ENCODE measurements around the gene NPTN. TPM values are rescaled to one million over a fixed set of nuclear protein-coding genes. Genes with fewer than 3 reads are reported as not detected.

NPTN gene
- total RNA-seq, 1 experiment from 2014 or later, result 164 TPM

DNA sequence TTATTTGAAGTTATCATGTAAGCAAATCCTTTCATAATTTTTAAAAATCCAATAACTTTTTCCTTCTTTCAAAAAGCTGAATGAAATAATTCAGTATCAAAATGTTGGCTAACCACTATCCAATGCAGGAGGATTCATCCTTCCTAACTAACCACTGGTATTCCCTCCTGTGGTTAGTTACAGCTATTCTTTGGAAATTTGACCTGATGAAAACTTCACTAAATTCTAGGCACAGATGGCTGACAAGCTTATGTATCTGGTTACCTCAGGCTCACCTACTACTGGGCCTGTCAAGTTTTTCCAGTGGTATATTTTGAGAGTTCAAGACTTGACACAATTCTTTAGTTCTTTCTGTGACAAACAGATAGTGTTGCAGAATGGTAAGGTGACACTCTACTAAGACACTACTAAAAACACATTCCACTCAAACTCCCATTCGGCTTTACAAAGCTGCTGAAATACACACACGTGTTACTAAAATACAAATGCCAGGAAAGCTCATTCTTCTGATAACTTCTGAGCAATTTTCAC is 15.8 kb downstream of the NPTN start:
- Histone ChIP-seq H3K9ac (ENCODE audit: low read length) (no peak overlapping the region), H3K9me3 (ENCODE audit: low read length) (no peaks in the 10 kb centered on the region), H3F3A (ENCODE audit: low read length, unreplicated experiment) (no peaks in the 10 kb centered on the region), H3K9me2 (replicated peaks; ENCODE audit: low read length) (no peaks in the 10 kb centered on the region), H2AFZ (ENCODE audit: low read length) (no peak overlapping the region), H3K4me2 (ENCODE audit: low read length) (no peak overlapping the region), H4K20me1 (ENCODE audit: low read length) (peaks cover 60% of the 10 kb centered on the region), H3K27ac (ENCODE audit: low read length) (no peak overlapping the region), H3K36me3 (ENCODE audit: low read depth, low read length) (no peaks in the 10 kb centered on the region), H3K4me1 (ENCODE audit: insufficient read depth, low read length) (peaks cover 16% of the 10 kb centered on the region), H3K79me2 (ENCODE audit: low read length) (peaks cover 99% of the 10 kb centered on the region), H3K27me3 (ENCODE audit: low read length) (no peaks in the 10 kb centered on the region), H3K4me3 (ENCODE audit: low read length) (no peak overlapping the region)
- BruUV-seq (replicated peaks), result no TSS peak
- intact Hi-C loops (cut with micrococcal nuclease), result no loop called here
- POLR2A ChIA-PET (ENCODE audit: unreplicated experiment), result interaction anchor here (0.6 kb wide), 1 partner anchor 11 kb away, joined by 4 read pairs; no protein-coding TSS in a partner anchor
- DNase-seq, result no peak
- no peak for TF ChIP-seq EZH2phosphoT487 (IDR thresholded peaks at IDR 0.05; ENCODE audit: borderline replicate concordance, low read length)
- no peak for TF ChIP-seq EZH2 (IDR thresholded peaks at IDR 0.05; ENCODE audit: low read length, unreplicated experiment)
- TF ChIP-seq, protein P1, sequence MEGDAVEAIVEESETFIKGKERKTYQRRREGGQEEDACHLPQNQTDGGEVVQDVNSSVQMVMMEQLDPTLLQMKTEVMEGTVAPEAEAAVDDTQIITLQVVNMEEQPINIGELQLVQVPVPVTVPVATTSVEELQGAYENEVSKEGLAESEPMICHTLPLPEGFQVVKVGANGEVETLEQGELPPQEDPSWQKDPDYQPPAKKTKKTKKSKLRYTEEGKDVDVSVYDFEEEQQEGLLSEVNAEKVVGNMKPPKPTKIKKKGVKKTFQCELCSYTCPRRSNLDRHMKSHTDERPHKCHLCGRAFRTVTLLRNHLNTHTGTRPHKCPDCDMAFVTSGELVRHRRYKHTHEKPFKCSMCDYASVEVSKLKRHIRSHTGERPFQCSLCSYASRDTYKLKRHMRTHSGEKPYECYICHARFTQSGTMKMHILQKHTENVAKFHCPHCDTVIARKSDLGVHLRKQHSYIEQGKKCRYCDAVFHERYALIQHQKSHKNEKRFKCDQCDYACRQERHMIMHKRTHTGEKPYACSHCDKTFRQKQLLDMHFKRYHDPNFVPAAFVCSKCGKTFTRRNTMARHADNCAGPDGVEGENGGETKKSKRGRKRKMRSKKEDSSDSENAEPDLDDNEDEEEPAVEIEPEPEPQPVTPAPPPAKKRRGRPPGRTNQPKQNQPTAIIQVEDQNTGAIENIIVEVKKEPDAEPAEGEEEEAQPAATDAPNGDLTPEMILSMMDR (conservative IDR thresholded peaks at IDR 0.05; ENCODE audit: low read depth, low read length), result no peak
- CTCF ChIA-PET, result no interaction called here
- no peak for ATAC-seq

- intact Hi-C loops (cut with micrococcal nuclease), result no loop called here
- Histone ChIP-seq H2AFZ (ENCODE audit: low read length) (no peak overlapping the region), H3K27me3 (ENCODE audit: low read length) (no peaks in the 10 kb centered on the region), H3K4me1 (ENCODE audit: insufficient read depth, low read length) (no peaks in the 10 kb centered on the region), H3F3A (ENCODE audit: low read length, unreplicated experiment) (no peaks in the 10 kb centered on the region), H3K4me2 (ENCODE audit: low read length) (no peak overlapping the region), H4K20me1 (ENCODE audit: low read length) (peaks cover 46% of the 10 kb centered on the region), H3K9me3 (ENCODE audit: low read length) (no peaks in the 10 kb centered on the region), H3K4me3 (ENCODE audit: low read length) (no peak overlapping the region), H3K27ac (ENCODE audit: low read length) (no peak overlapping the region), H3K36me3 (ENCODE audit: low read depth, low read length) (peaks cover 5% of the 10 kb centered on the region; the same call in 1 of the 2 replicates), H3K9me2 (replicated peaks; ENCODE audit: low read length) (no peaks in the 10 kb centered on the region), H3K9ac (ENCODE audit: low read length) (no peak overlapping the region), H3K79me2 (ENCODE audit: low read length) (peaks cover 98% of the 10 kb centered on the region)
- ChIA-PET POLR2A (ENCODE audit: unreplicated experiment) (no interaction called here), CTCF (no interaction called here)
- TF ChIP-seq EZH2phosphoT487 (IDR thresholded peaks at IDR 0.05; ENCODE audit: borderline replicate concordance, low read length) (no peak), EZH2 (IDR thresholded peaks at IDR 0.05; ENCODE audit: low read length, unreplicated experiment) (no peak)
- TF ChIP-seq, protein P1 (conservative IDR thresholded peaks at IDR 0.05; ENCODE audit: low read depth, low read length), result no peak
- DNase-seq, result no peak
- peak; percentile 35; the same call in 1 of the 2 replicates for ATAC-seq
- no TSS peak for BruUV-seq (replicated peaks)
These were observed 24.2 kb downstream of the NPTN start for GRCh38 chr15:73608941-73609340.

DNA sequence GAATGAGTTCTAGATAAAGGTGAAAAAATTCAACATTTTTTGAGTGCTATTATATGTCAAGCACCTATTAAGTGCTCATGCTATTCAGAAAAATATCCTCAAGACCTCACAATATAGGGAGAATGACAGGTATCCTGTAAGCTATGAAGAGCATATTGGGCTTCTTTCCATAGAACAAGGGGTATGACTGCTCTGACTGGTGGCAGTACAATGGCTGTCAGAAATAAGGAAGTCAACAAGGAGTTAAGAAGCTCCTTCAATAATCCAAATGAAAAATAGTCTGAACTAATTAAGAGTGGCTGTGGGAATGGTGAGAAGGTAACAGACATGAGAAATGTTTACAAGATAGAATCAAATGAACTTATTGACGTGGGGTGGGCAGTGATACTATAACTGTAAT is 24.7 kb downstream of the NPTN start:
- no peak for ATAC-seq
- Histone ChIP-seq H3K36me3 (ENCODE audit: low read depth, low read length) (peaks cover 5% of the 10 kb centered on the region; the same call in 1 of the 2 replicates), H3K79me2 (ENCODE audit: low read length) (peaks cover 98% of the 10 kb centered on the region), H4K20me1 (ENCODE audit: low read length) (peaks cover 46% of the 10 kb centered on the region), H3K9ac (ENCODE audit: low read length) (no peak overlapping the region), H3K9me3 (ENCODE audit: low read length) (no peaks in the 10 kb centered on the region), H3K9me2 (replicated peaks; ENCODE audit: low read length) (no peaks in the 10 kb centered on the region), H3K27me3 (ENCODE audit: low read length) (no peaks in the 10 kb centered on the region), H3K27ac (ENCODE audit: low read length) (no peak overlapping the region), H3K4me3 (ENCODE audit: low read length) (no peak overlapping the region), H3K4me1 (ENCODE audit: insufficient read depth, low read length) (no peaks in the 10 kb centered on the region), H3F3A (ENCODE audit: low read length, unreplicated experiment) (no peaks in the 10 kb centered on the region), H2AFZ (ENCODE audit: low read length) (no peak overlapping the region), H3K4me2 (ENCODE audit: low read length) (no peak overlapping the region)
- TF ChIP-seq, protein P1 (conservative IDR thresholded peaks at IDR 0.05; ENCODE audit: low read depth, low read length), result no peak
- TF ChIP-seq EZH2phosphoT487 (IDR thresholded peaks at IDR 0.05; ENCODE audit: borderline replicate concordance, low read length) (no peak), EZH2 (IDR thresholded peaks at IDR 0.05; ENCODE audit: low read length, unreplicated experiment) (no peak)
- no TSS peak for BruUV-seq (replicated peaks)
- DNase-seq, result no peak
- intact Hi-C loops (cut with micrococcal nuclease), result no loop called here
- CTCF ChIA-PET, result no interaction called here
- POLR2A ChIA-PET (ENCODE audit: unreplicated experiment), result no interaction called here

All from PC-3 (cell line).